ENCODE data around the gene MYH11.

GRCh38 chr16:15874745-15875314, 18.0 kb upstream of the MYH11 start:
- TF ChIP-seq TAF1 (IDR thresholded peaks at IDR 0.05; ENCODE audit: borderline replicate concordance, low read depth, low read length) (no peak), POLR2A (IDR thresholded peaks at IDR 0.05; ENCODE audit: low read depth, low read length) (no peak)
